GM18507 (cell line): Measurements from ENCODE around the gene GALNT4.

Experiments
- DNase-seq: peaks from one replicate; pipeline ENCODE4 v3.0.0; 2011; ENCODE audit warnings: low read depth; ENCODE audit not compliant: insufficient read length; ENCODE audit errors: extremely low spot score
- FAIRE-seq: peaks from 2 replicates; lab custom pipeline; 2011; peaks lifted over from hg19 to GRCh38; lab: Jason Lieb, UNC

GALNT4 gene

GRCh38 chr12:89524541-89525304, at the start of gene GALNT4:
Gene GALNT4, minus strand, starts transcription at chr12:89524796. Its CDS starts 247 bp downstream, at chr12:89524549.
- FAIRE-seq: peak; percentile 84

GRCh38 chr12:89573051-89573810, 48.6 kb upstream of the GALNT4 start:
- FAIRE-seq: no peak
- DNase-seq: no peak

More at GRCh38 chr12:89524541-89525304, at the start of gene GALNT4:
- DNase-seq: peak; percentile 69

GRCh38 chr12:89571491-89572195, 47.0 kb upstream of the GALNT4 start:
- DNase-seq: no peak
- no peak for FAIRE-seq

GRCh38 chr12:89568484-89568883, 43.9 kb upstream of the GALNT4 start:
- DNase-seq (no peak), FAIRE-seq (no peak)

GRCh38 chr12:89567691-89568239, 43.2 kb upstream of the GALNT4 start:
- FAIRE-seq (no peak), DNase-seq (no peak)

- DNase-seq: no peak
- FAIRE-seq: no peak
Observed at GRCh38 chr12:89566615-89567014, 42.0 kb upstream of the GALNT4 start.

- DNase-seq: no peak
- no peak for FAIRE-seq
Observed at GRCh38 chr12:89565002-89565401, 40.4 kb upstream of the GALNT4 start.

GRCh38 chr12:89559753-89560152, 35.2 kb upstream of the GALNT4 start:
- FAIRE-seq: no peak
- DNase-seq: no peak

- no peak for FAIRE-seq
Observed at GRCh38 chr12:89556976-89557375, 32.4 kb upstream of the GALNT4 start.

GRCh38 chr12:89552376-89552775, 27.8 kb upstream of the GALNT4 start:
- FAIRE-seq: no peak
- no peak for DNase-seq

More at GRCh38 chr12:89556976-89557375, 32.4 kb upstream of the GALNT4 start:
- no peak for DNase-seq

- no peak for FAIRE-seq
- no peak for DNase-seq
Observed at GRCh38 chr12:89551747-89552146, 27.2 kb upstream of the GALNT4 start.

GRCh38 chr12:89547101-89547500, 22.5 kb upstream of the GALNT4 start:
- DNase-seq (no peak), FAIRE-seq (no peak)

GRCh38 chr12:89546151-89546550, 21.6 kb upstream of the GALNT4 start:
- FAIRE-seq: no peak
- no peak for DNase-seq

- FAIRE-seq (no peak), DNase-seq (no peak)
Observed at GRCh38 chr12:89544681-89545184, 20.1 kb upstream of the GALNT4 start.

- DNase-seq (no peak), FAIRE-seq (no peak)
Observed at GRCh38 chr12:89544022-89544421, 19.4 kb upstream of the GALNT4 start.

GRCh38 chr12:89542912-89543592, 18.5 kb upstream of the GALNT4 start:
- FAIRE-seq (peak; percentile 66), DNase-seq (peak; percentile 18)

- FAIRE-seq (no peak), DNase-seq (no peak)
Observed at GRCh38 chr12:89542236-89542635, 17.6 kb upstream of the GALNT4 start.

- FAIRE-seq (no peak), DNase-seq (no peak)
Observed at GRCh38 chr12:89540586-89540985, 16.0 kb upstream of the GALNT4 start.
